Measurements from ENCODE around the gene ZC3H10.

- TF ChIP-seq POLR2A (IDR thresholded peaks at IDR 0.05) (no peak), CTCF (IDR thresholded peaks at IDR 0.05 in 8 of 11, conservative IDR thresholded peaks at IDR 0.05 in 3 of 11) (no peak), POLR2AphosphoS5 (IDR thresholded peaks at IDR 0.05) (peak; percentile 47 to 79 (median 57))
These were observed 54.8 kb downstream of the ZC3H10 start for GRCh38 chr12:56172839-56173238.
